GM12878 (cell line): Measurements from ENCODE around the gene OSBPL3. TPM values are rescaled to one million over a fixed set of nuclear protein-coding genes. Genes with fewer than 3 reads are reported as not detected.

Experiments
- ATAC-seq: fragments of 200-7000 bp; cut with Tn5 transposase; 3 replicates; pipeline ENCODE4 v1.9.1; 2020; ENCODE audit warnings: mild to moderate bottlenecking, moderate library complexity
- BruUV-seq: library from RNA; stranded (reverse); fragments of 400-500 nt; replicated peaks from 2 replicates; lab custom pipeline; 2021; lab: Mats Ljungman, UMichigan
- CTCF ChIA-PET: fragments of 300-600 bp; sonication (Branson Sonifier 250); formaldehyde crosslinking; extraction: SDS; loops from one replicate; lab custom pipeline; 2021; ENCODE audit warnings: inconsistent platforms; lab: Yijun Ruan, JAX
- POLR2A ChIA-PET: fragments of 350-600 bp; formaldehyde crosslinking; extraction: SDS; loops from one replicate; lab custom pipeline; 2021; ENCODE audit warnings: inconsistent platforms; lab: Charles Lee
- RAD21 ChIA-PET: fragments of 300-600 bp; sonication (Branson Sonifier 250); formaldehyde crosslinking; loops from one replicate; lab custom pipeline; 2023; ENCODE audit warnings: antibody characterized with exemption; ENCODE audit not compliant: unreplicated experiment; lab: Charles Lee
- SMC1A ChIA-PET: fragments of 300-600 bp; sonication (Branson Sonifier 250); formaldehyde crosslinking; loops from one replicate; lab custom pipeline; 2023; ENCODE audit not compliant: unreplicated experiment, uncharacterized antibody; lab: Charles Lee
- DNase-seq: peaks from one replicate; pipeline ENCODE4 v3.0.0-alpha.2; 2011; ENCODE audit warnings: low read depth, low spot score
- FAIRE-seq: peaks from 3 replicates; lab custom pipeline; 2011; peaks lifted over from hg19 to GRCh38; lab: Jason Lieb, UNC
- H2AFZ ChIP-seq: 2 replicates; pipeline ENCODE4 v1.6.0; 2011; ENCODE audit warnings: low read depth, low read length, control low read depth; ENCODE audit not compliant: control insufficient read depth
- H3K27ac ChIP-seq: 2 replicates; pipeline ENCODE4 v1.5.1; 2011; ENCODE audit warnings: control low read depth; ENCODE audit not compliant: control insufficient read depth, insufficient read depth
- H3K27me3 ChIP-seq, 2 experiments: replicated peaks in 1 of 2; 2 replicates each; pipeline versions ENCODE4 v1.6.0 to v1.6.1; 2011; ENCODE audit warnings: low read length in 1 of 2; ENCODE audit not compliant: control insufficient read depth in 2 of 2, insufficient read depth in 2 of 2
- H3K36me3 ChIP-seq, 2 experiments: 2 replicates each; pipeline ENCODE4 v1.5.1; 2011; ENCODE audit warnings: low read length in 1 of 2; ENCODE audit not compliant: control insufficient read depth in 2 of 2, insufficient read depth in 2 of 2
- H3K4me1 ChIP-seq: 2 replicates; pipeline ENCODE4 v1.6.1; 2011; ENCODE audit warnings: mild to moderate bottlenecking, low read length, moderate library complexity, mixed read lengths; ENCODE audit not compliant: control insufficient read depth, insufficient read depth
- H3K4me2 ChIP-seq: 2 replicates; pipeline ENCODE4 v1.6.0; 2011; ENCODE audit warnings: control low read depth; ENCODE audit not compliant: control insufficient read depth, insufficient read depth
- H3K4me3 ChIP-seq: fragments of 200-600 bp; sonication (generic); 2 replicates; pipeline ENCODE4 v1.5.1; 2016
- H3K79me2 ChIP-seq: 2 replicates; pipeline ENCODE4 v1.6.0; 2011; ENCODE audit warnings: low read length; ENCODE audit not compliant: control insufficient read depth, insufficient read depth
- H3K9ac ChIP-seq: 2 replicates; pipeline ENCODE4 v1.8.0; 2011; ENCODE audit warnings: low read length, control low read depth, mixed read lengths; ENCODE audit not compliant: control insufficient read depth, insufficient read depth
- H3K9me3 ChIP-seq: replicated peaks from 3 replicates; pipeline ENCODE4 v1.5.1; 2011; ENCODE audit warnings: mild to moderate bottlenecking, low read length; ENCODE audit not compliant: control insufficient read depth, insufficient read depth
- H4K20me1 ChIP-seq: 2 replicates; pipeline ENCODE4 v1.6.0; 2011; ENCODE audit not compliant: control insufficient read depth, insufficient read depth
- BCL11A ChIP-seq: IDR thresholded peaks from 2 replicates; pipeline ENCODE4 v1.6.1; 2011; ENCODE audit warnings: low read depth, low read length
- ETV6 ChIP-seq, 2 experiments: fragments of 450-650 bp in 1 of 2; IDR thresholded peaks in 1 of 2; conservative IDR thresholded peaks in 1 of 2; 2 replicates each; pipeline ENCODE4 v1.6.1; 2014; ENCODE audit warnings: antibody characterized with exemption in 1 of 2, borderline replicate concordance in 1 of 2, low read depth in 1 of 2, mild to moderate bottlenecking in 1 of 2, moderate library complexity in 1 of 2
- MYB ChIP-seq: fragments of 150-350 bp; IDR thresholded peaks from 2 replicates; pipeline ENCODE4 v1.6.1; 2014; ENCODE audit warnings: mild to moderate bottlenecking, low read depth, low read length, borderline replicate concordance
- NFYB ChIP-seq: IDR thresholded peaks from 2 replicates; pipeline ENCODE4 v1.6.1; 2011; ENCODE audit warnings: low read depth, mild to moderate bottlenecking, low read length, improper control_type of control experiment, moderate library complexity; ENCODE audit not compliant: insufficient read depth
- WGBS: methylation state at CpG from one replicate; pipeline ENCODE4 v1.1.6; 2016; ENCODE audit warnings: low lambda C conversion rate; ENCODE audit not compliant: insufficient replicate concordance, insufficient coverage; ENCODE audit errors: missing lambda C conversion rate; 5-methylcytosine and 5-hydroxymethylcytosine counted together
- in situ Hi-C: fragments of 300-500 bp; cut with MboI; formaldehyde crosslinking; loops from 9 replicates; pipeline ENCODE4 v1.14.3; 2018; ENCODE audit warnings: mixed read lengths
- intact Hi-C: fragments of 100-400 bp; cut with micrococcal nuclease; formaldehyde crosslinking; loops from one replicate; pipeline ENCODE4 v1.14.2; 2022; ENCODE audit not compliant: unreplicated experiment
- polyA plus RNA-seq, 11 experiments: library from polyadenylated mRNA; depleted of rRNA in 4 of 11; unstranded in 6 of 11; stranded (reverse) in 5 of 11; fragments of >200 nt; fragmentation: Nextera tagmentation in 4 of 11; fragmentation: Illumina TruSeq in 1 of 11; extraction: Ambion mirVana in 4 of 11; extraction: Trizol in 1 of 11; gene quantifications; 1 replicate in 1 of 11; 2 replicates in 10 of 11; pipeline versions ENCODE4 v1.2.1 to v1.2.3, GENCODE V29; 2011 to 2016; ENCODE audit warnings: inconsistent platforms in 2 of 11, missing spikeins in 2 of 11, low read depth in 1 of 11
- total RNA-seq, 4 experiments: library from RNA; depleted of rRNA in 3 of 4; stranded (reverse); fragments of >200 nt in 3 of 4; fragmentation: Illumina TruSeq in 1 of 4; extraction: Trizol in 1 of 4; gene quantifications; 2 replicates each; pipeline versions ENCODE4 v1.2.1 to v1.2.3, GENCODE V29; 2013 to 2021

The OSBPL3 gene
- total and polyA plus RNA-seq, 10 of the 15 experiments (the other 5 are each of a cell fraction or from before 2014, with no cell fraction given): 6.1 to 46.6 (median 27.0) TPM

DNA sequence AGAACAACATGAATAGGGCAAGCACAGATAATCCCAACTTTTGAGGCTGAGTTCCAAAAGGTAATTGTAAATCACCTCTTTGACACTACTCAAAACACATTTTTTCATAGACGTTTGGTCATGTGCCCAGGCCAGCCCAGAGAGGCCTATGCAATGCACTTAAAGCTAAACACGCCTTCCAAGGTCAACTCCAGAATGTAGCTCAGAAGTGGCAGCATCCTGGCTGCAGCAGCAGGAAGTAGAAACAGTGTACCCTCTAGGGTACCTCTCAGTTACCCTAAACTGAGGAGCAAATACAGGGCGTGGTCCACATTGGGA, 58.7 kb downstream of the OSBPL3 start:
- H2AFZ ChIP-seq: no peak overlapping the region
- SMC1A ChIA-PET: interaction anchor here (1.1 to 4.8 kb wide), 5 partner anchors 10 to 44 kb away, joined by 3 to 27 read pairs (median 6); no protein-coding TSS in a partner anchor
- H4K20me1 ChIP-seq: no peaks in the 10 kb centered on the region
- H3K9ac ChIP-seq: no peak overlapping the region
- H3K27ac ChIP-seq: peak overlapping the region; percentile 43; the same call in 1 of the 2 replicates
- H3K4me1 ChIP-seq: peaks cover 34% of the 10 kb centered on the region
- no peaks in the 10 kb centered on the region for H3K9me3 ChIP-seq
- intact Hi-C loops (no loop called here), in situ Hi-C loops (loop anchor here (25.0 kb wide), 1 partner anchor 1041 kb away; no protein-coding TSS in a partner anchor)
- RAD21 ChIA-PET: interaction anchor here (0.6 to 1.4 kb wide), 4 partner anchors 10 to 101 kb away, joined by 3 to 4 read pairs (median 4); no protein-coding TSS in a partner anchor
- no peak overlapping the region for H3K4me2 ChIP-seq
- WGBS: 52% methylated on average over 3 of the region's 3 CpGs
- no peak overlapping the region for H3K4me3 ChIP-seq
- TF ChIP-seq NFYB (no peak), BCL11A (no peak), ETV6 (conservative IDR thresholded peaks at IDR 0.05 in 1 of 2, IDR thresholded peaks at IDR 0.05 in 1 of 2; ENCODE audit: borderline replicate concordance in 1 of 2, low read depth in 1 of 2) (no peak), MYB (no peak)
- POLR2A ChIA-PET: interaction anchor here (0.7 to 1.1 kb wide), 2 partner anchors 12 to 14 kb away, joined by 3 to 4 read pairs; no protein-coding TSS in a partner anchor
- H3K79me2 ChIP-seq: peaks cover 67% of the 10 kb centered on the region
- CTCF ChIA-PET: interaction anchor here (1.9 kb wide), 1 partner anchor 11 kb away, joined by 4 read pairs; no protein-coding TSS in a partner anchor
- no peaks in the 10 kb centered on the region; a peak in 1 of 4 replicates for H3K36me3 ChIP-seq
- FAIRE-seq: no peak
- peak; percentile 16 for ATAC-seq
- BruUV-seq: no TSS peak
- DNase-seq: no peak
- H3K27me3 ChIP-seq: no peaks in the 10 kb centered on the region
